Stimulated activated CD4-positive, alpha-beta T cell treated with anti-CD3 and anti-CD28 coated beads, Interleukin-12 subunit alpha, Interleukin-12 subunit beta, amount 100 ng/mL, for 24 hours (primary cell): ENCODE results near the gene CYP1B1.
A peak's percentile ranks its signal among the peaks of the same experiment; 100 is the strongest.
"Not testable (repeated sequence)": the region's sequence is repeated elsewhere in the genome, so short reads cannot be mapped to it uniquely, and the experiment has no call there.

Experiments used
- DNase-seq, 2 experiments: peaks; one replicate each; pipeline ENCODE4 v3.0.0-alpha.2; 2020; ENCODE audit warnings: low read depth in 2 of 2

Gene CYP1B1

DNA sequence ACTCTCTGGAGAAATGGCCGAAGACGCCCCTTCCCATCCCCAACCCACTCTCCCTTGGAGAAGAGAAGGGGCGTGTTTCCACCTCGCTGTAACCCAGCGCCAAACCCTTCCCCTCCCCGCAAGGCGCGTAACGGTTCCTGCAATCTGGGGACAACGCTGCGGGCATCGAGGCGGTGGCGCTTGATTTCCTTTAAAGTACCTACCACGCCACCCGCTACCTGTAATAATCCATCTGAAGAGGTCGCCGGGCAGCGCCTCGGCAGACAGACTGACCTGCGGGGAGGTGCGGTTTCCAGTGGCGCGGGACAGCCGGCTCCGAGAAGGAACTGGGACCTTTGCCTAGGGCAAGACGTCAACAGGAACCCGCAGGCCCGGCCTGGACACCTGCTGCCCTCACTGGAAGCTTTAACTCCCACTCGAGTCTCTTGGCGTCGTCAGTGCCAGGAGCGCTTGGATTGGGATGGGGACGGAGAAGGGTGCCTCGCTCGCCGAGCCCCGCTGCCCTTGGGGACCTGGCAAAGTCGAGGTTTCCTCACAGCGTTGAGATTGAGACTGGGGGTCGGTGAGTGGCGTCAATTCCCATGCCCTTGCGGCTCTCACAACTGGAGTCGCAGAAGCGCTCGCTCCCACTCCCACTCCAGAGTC, at the start of gene CYP1B1:
CYP1B1 (minus strand) TSS at position 645 of the 645 bp plus-strand sequence. CDS start 763 bp downstream, outside the sequence.
- DNase-seq = no peak

GRCh38 chr2:38125007-38125406, 49.1 kb upstream of the CYP1B1 start:
- no peak for DNase-seq

DNA sequence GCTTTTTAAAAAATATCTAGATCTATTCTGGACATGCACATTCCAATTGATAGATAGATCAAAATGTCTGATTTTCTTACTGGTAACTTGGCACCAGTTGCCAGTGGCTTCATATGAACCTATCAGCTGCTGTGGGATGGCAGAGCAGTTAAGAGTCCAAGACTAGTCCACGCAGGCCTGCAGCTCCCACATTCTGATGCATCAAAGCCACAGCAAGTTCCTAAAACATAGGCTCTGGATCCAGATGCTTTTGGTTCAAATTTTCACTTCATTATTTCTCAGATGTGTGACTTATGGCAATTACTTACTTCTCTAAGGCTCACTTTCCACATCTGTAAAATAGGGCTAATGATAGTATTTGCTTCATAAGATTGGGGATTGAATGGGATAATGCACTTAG, 48.0 kb upstream of the CYP1B1 start:
- no peak for DNase-seq

GRCh38 chr2:38122344-38122743, 46.4 kb upstream of the CYP1B1 start:
- no peak for DNase-seq

GRCh38 chr2:38121481-38121880, 45.5 kb upstream of the CYP1B1 start:
- DNase-seq = no peak

DNA sequence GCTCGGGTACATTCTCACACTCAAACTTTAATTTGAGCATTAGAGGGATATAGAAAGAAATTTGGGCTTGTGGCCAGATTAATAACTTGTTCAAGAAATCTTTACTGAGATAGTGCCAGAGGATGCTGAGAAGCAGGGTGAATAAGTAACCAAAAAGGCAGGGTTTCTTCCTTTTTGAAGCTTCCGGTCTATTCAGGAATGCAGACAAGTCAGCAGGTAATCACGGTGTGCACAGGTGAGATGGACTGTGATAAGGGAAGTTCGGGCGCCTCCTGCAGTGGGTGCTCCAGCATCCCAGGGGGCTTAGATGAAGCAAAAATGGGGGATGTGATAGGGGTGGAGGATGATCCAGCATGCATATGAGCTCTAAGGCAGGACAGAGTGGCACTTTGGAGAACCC, 44.9 kb upstream of the CYP1B1 start:
- no peak for DNase-seq

DNA sequence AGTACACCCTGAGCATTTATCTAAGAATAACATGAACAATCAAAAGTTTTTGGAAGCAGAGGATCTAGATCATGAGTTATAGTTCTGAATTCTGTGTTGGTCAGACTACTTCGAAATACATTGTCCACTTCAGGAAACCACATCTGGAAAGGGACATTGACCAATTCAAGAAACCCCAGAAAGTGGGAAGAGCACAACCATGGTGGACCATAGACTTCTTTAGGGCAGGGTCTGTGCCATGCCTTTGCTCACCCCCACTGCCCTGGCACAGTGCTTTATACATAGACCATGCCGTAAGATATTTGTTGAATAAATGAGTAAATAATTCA, 44.3 kb upstream of the CYP1B1 start:
- no peak for DNase-seq

DNA sequence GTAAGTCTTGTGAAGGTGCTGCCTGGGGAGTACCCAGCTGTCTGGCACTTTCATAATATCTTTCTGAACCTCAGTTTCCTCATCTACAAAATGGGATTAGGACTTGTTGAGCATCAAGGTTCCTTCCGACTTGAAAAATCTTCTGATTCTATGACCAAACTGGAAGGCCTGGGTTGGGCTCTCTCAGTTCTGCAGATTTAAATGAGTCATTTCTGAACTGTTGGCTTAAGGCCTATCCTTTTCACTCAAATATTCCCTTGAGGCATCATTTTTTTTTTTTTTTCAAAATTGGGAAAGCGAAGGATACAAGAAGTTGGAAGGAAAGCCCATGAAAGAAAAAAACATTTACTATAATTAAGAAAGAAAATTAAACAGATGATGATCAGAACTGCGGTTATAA, 40.8 kb upstream of the CYP1B1 start:
- DNase-seq = no peak

DNA sequence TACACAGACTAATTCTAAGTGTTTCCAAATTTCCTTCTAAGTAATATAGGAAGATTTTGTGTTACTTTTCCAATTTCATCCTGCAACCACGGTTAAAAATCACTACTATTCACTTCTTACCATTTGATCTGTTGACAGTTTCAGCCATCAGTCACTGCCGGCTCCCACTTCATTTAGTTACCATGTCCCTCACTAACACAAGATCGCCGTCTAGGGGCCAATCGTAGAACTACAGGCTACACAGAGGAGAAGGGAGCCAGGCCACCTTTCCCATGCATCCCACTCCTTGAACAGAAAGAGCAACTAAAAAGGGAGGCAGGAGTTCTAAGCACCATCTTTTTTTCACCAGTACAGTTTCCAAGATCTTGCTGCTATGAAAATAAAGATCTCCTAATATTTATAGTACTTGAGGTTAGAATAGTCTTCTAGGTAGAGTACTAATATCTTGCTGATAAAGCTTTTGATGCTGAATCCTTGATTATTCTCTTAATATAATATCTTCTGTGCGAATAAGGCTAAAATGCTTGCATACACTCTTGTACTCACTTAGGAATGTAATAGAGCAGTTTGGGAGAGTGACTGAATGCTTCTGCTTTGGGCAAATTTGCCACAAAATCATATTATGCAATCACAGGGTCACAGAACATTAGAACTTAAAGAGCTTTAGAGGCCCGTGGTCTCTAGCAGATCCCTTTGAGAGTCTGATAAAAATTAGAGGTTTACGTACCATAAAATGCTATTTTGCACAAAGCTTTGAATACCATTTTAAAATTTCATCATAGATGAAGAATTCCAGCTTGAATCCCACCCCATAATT, 39.5 kb upstream of the CYP1B1 start:
- DNase-seq = peak; percentile 19 to 85

DNA sequence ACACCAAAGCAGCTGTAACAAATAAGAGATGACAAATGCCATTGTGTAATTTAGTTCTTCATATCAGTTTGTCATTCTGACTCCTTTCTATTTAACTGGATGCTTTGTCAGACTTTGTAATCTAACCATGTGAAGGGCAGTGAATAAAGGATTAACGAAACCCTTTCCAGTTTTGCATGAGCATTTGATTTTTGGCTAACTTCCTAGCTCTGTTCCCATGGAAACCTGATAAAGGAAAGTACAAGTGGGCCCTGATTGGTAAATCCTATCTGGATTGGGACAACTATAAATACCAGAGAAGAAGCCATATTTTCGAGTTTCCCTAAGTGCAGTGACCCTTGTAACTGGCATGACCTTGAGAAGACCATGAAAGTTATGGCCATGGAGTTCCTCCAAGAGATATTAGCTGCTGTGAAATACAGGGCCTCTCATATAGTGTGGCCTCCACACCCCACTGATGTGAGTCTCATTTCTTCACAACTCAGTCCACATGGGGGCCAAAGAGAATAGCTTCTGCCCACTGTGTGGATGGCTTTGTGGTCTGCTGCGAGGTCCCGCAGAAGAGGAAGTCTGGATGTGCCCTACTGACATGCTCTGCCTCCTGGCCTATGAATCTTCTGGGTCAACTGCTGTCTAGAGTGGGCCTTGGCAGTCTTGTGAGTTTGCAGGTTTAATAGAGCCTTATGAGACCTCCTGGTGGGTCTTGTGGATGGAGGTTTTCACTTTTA, 38.2 kb upstream of the CYP1B1 start:
- DNase-seq = no peak

GRCh38 chr2:38113051-38113450, 37.1 kb upstream of the CYP1B1 start:
- no peak for DNase-seq

GRCh38 chr2:38111350-38111749, 35.4 kb upstream of the CYP1B1 start:
- DNase-seq = not testable (repeated sequence)

DNA sequence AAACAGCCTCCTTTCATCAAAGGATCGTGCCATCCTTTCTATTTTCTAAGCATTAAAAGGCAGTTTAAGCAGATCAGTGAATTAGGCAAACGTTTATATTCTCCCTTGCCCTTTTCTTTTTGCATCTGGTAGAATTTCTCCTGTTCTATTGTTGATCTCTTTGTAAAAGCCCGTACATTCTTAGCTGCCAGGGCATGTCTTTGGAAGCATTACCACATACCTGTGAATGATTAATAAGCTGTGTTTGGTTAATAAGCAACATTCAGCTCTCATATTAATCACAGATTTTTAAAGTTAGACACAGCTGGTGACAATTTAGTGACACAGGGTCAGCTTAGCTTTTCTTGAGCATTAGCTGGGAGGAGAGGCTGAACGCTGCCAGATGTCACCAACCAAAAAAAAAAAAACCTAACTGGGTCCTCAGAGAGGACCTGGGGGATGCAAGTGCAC, 33.8 kb upstream of the CYP1B1 start:
- no peak for DNase-seq

DNA sequence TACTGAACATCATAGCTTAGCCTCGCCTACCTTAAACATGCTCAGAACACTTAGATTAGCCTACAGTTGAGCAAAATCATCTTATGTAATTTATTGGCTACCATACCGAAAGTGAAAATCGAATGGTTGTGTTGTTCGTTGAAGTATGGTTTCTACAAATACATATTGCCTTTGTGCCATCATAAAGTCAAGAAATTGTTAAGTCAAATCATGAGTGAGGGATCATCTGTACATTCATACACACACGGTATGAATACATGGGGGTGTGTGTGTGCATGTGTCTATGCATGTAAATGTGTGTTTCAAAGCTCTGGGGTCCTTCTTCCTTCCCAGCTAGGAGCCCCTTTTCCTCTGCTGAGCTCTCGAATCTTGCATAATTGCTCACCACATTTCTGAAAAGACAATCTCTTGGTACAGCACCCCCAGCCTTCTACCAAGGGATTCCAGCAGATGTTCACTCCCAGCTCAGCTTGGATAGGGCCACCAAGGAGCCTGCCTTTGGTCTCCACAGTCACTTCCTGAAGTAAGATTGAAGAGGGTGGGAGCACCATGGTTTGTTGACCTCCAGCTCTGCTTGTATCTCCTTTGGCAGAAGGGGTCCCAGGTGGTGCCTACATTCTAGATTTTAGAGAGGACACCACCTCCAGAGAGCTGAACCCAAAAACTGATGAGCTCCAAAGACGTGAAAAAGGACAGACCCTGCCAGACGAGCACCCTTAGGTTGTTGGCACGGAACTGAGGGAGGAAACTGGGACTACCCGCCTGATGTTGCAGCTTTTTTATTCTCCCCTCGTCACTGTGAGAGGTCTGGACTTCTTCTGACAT, 33.2 kb upstream of the CYP1B1 start:
- no peak for DNase-seq

GRCh38 chr2:38107738-38108410, 31.9 kb upstream of the CYP1B1 start:
- DNase-seq = no peak

DNA sequence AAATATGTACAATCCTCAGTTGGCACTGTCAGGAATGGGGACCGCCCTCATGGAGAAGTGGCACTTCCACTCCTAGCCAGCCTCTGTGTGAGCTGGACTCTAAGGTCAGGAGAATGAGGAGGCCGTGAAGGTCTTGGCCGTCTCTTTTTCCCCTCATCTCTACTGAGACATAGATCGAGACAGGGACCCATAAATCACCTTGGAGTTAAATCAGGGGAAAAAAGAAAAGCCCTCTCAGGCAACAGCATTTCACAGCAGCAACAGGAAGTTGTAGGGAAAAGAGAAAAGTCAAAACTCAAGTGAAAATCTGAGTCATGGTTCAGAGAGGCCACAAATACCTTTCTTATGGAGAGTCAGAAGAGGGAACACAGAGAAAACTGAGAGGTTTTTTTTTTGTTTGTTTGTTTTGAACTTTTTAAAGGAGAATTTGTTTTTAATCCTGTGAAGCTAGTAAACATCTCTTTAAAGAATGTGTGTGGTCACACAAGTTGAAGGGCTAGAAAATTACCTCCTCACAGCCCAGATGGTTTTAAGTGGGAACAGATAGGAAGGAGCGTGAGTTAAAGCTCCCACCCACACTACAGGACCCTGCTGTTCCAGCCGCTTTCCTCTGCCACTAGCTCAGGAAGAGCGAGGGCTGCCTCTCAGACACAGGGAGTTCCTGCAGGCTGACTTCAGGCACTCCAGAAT, 30.6 kb upstream of the CYP1B1 start:
- DNase-seq = no peak

DNA sequence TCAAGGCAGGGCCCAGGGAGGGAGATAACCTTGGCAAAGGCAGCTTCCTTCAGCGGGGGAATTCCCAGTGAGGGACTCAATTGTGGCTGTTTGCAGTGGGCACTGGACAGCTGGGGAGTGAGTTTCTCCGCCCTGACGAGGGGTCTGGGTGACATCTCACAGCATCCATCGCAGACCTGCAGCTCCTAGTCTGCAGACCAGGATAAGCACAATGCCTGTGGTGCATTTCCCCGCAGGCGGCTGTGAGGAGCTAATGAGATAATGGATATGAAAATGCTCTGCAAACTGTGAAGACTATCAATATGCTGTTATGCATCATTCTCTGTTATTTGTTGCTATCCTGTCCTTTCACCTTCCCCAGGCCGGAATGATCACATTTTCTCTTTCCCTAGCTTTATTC, 30.0 kb upstream of the CYP1B1 start:
- DNase-seq = no peak

DNA sequence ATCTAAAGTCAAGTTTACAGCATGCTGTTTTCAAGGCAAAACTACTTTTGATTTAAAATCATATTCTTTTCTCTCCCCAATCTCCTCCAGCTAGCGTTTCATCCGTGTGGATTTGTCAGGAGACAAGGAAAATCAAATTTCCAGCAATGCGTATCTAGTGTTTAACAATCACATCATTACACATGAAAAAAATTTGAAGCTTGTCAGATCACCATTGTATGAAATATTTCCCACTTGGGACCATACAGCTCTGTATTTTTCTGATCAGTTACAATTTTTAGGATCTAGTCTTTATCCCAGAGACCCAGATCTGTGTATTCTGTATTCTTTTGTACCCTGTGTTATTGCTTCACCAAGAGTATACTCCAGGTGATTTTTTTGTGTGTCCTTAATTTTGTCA, 28.6 kb upstream of the CYP1B1 start:
- no peak for DNase-seq

GRCh38 chr2:38100328-38100727, 24.4 kb upstream of the CYP1B1 start:
- no peak for DNase-seq

DNA sequence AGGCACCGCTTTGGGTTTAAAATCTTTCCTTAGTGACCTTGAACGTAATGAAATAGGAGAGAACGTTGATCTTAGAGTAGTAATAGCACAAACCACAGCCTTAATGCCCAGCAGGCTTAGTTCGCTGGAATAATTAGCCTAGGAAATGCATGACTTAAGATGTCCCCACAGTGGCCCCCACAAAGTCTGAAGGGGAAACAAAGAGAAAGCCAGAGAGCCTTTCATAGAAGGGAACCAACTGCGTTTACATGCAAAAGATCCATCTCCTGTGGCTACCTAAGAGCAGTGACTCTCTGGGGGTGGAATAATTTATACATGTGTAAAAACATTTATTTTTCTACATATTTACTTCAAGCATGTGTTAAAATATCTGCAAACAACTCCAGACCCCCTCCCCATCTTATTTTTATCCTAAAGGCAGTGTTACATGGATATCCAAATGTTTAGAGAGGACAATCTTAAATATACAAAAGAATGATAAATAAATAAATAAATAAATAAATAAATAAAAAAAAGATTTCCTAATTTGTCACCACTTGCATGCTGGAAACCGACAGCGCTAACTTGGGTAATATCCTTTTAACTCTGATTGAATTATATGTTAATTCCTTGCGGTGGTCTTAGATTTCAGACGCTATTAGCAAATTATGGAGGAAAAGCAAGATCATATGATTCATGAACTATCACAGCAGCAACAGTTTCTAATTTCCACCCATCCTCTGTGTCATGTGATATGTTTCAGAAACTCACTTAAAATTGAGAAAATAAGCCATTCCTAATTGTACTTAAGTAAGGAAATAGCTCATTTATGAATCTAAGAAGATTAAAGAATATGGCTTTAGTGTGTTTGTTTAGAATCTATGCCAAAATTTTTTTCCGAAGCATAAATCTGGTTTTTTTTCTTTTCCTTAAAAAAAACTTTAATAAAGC, 23.4 kb upstream of the CYP1B1 start:
- no peak for DNase-seq
